ENCODE results near the gene GFM1.

The GFM1 gene

DNA sequence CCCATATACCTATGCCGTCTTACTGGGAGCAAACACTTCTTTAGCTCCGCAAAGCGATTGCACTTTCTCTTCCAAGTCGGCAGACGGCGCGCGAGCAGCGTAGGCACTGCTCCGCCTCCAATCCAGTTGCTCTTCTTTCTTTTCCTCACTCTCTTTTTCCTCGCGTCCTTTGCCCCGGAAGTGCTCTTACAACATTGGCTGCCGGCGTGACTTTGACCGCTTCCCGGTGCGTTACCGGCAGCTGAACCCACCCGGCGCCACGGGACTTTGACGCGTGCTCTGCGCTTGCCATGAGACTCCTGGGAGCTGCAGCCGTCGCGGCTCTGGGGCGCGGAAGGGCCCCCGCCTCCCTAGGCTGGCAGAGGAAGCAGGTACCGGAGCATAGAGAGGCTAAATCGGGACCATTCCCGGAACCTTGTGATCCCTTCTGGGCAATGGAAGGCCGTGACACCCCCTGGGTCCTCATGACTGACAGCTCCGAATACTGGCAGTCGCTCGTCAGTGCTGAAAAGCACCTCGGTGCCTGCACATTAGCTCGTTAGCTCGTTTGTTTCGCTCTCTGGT is at the start of gene GFM1:
Gene GFM1 (plus strand): TSS at position 183 of the 564 bp plus-strand sequence. CDS start 108 bp downstream, at position 291.
- DNase-seq, result peak; percentile 94

DNA sequence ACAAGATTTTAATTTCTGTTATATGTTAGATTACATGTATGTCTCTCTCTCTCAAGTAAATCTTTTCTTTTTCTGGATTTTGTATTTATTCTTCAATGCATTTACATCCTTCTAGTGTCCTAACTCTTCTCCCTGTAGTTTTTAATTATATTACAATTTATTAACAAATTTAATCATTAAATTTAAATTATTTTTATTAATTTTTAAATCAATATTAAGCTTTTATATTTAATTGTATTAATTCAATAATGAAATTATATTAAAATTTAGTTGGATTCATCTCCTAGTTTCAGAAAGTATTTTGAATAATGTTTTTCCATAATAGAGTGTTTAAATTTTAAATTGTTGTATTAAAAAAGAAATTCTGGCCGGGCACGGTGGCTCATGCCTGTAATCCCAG is 43.5 kb upstream of the GFM1 start:
- DNase-seq, result no peak

DNA sequence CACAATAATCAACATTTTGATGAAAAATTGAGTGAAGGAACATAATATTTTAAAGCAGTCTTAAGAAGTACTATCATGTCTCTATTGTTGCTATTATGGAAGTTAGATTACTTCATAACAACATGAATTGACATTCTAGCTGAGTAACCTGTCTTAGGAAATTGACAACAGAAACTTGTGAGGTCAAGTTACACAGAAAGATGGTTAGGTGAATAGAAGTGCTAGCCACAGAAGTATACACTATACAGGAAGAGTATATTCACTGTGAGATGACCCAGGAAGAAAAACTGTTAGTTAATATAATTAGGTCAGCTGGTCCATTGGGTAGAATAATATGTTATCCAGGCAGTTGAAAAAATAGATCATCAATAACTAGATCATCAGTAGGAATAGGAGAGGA is 42.1 kb upstream of the GFM1 start:
- no peak for DNase-seq

DNA sequence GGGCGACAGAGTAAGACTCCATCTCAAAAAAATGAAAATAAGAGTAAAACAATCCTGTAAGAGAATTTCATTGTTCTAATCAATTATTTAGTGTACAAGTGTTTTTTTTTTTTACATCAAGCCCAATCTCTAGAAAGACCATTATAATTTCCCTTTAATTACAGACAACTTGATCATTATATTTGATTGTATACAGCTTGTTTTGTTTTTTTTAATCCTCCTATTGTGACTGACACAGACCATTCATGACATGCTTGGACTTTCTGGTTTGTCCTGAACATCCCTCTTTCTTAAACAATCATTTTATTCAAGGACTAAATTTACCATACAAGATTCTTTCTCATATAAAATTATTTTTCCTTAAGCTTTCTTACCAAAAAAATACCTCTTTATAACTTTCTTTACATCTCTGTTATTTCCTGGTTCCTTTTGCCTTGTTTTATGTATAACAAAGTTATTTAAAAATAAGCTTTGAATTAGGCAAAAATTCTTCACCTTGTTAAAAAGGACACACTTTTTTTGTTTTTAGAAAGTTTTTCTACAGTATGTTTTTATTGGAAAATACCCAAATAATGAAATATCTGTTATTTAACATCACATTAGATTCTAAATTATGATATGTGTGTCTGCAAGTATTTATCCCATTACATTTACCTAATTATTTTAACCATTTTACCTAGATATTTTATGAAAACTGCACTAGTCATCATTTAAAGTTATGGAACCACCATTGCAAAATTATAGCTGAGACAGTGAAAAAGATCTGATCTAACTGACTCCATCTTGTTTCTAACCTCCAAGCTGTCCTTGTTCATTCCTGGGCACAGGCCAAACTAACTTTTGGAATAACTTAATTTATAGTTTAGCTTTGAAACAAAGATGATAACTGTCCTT is 26.1 kb upstream of the GFM1 start:
- no peak for DNase-seq

DNA sequence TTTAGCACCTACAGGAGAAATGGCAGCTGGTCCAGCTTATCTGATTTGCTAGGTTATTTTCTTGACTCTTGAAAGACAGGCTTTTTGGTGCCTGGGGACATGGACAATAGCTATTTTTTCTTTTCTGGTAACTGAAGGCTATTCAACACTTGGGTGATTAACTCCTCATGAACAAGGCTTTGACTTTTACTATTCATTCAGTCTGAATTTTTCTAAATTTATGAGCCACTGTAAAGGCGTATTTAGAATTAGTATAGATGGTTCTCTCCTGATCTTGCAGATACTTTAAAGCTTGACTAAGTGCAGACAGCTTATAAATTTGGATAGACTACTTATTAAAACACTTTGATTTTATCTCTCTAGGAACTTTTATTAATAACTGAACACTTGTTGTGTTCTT is 18.4 kb upstream of the GFM1 start:
- DNase-seq, result no peak

DNA sequence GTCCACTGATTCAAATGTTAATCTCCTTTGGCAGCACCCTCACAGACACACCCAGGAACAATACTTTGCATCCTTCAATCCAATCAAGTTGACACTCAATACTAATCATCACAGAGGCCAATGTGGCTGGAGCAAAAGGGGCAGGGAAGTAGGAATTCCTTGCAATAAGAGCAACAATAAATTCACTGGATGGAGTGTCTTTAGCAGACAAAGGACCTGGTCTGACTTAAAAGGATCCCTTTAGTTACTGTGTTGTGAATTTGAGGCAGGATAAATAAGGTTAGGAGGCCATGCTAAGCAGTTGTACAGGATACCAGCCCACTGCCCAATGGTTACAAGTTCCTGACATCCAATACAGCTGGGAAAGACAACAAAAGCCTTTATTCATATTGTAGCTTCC is 12.3 kb upstream of the GFM1 start:
- no peak for DNase-seq

DNA sequence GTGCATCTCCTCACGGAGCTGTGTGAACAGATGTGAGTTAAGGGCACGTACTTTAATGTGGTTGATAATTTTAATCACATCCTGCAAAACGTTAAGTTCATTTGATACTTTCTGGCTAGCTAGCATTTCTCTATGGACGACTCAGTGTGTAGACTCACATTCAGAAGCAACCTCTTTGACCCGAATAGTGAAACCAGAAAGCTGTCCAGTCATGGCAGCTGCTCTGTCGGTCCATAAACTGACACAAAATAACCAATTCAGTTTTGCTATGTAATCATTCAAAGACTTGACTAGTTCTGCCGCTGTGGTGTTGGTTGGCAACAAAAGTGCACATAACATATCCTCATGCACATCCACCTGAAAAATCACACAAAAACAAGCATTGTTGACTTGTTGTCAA is 3.7 kb upstream of the GFM1 start:
- no peak for DNase-seq

DNA sequence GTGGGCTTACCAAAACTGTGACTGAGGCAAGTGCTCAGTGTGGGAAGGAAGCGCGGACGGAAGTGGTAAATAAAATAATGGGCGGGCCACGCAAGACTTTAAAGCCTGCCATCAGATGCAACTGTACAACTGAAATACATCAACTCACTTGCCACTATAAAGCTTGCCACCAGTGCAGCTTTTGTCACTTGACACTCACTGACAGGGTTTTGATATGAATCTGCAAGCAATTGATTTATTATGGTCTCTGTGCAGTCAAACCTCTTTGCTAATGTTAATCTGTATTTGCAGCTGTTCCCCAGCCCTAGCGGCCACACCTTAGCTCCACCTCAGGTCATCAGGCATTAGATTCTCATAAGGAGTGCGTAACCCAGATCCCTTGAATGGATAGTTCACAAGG is 2.3 kb upstream of the GFM1 start:
- no peak for DNase-seq

DNA sequence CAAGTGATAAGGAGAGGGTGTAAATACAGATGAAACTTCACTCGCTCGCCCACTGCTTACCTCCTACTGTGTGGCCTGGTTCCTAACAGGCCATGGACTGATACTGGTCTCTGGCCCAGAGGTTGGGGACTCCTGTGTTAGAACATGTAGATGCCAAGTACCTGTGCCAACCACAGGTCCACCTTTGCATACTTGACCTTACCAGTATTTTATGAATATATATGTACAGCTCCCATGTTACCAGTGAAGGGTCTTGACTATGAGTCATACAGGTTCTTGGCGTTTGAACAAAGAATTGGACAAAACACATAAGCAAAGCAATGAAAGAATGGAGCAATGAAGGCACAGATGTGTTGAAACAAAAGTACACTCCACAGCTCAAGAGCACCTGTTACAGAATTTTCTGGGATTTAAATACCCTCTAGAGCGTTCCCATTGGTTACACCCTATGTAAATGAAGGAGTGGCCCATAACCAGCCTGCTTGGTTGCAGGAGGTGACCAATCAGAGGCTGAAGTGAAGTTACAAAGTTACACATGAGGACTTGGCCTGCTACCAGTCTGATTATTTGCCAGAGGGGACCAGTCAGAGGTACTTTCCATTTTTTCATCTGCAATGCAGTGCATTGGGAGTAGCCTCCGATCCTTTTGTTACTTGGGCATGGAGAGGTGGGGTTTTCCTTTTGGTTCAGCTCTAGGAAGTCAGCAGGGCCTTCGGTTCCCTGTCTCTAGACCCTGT is 1.7 kb upstream of the GFM1 start:
- no peak for DNase-seq

DNA sequence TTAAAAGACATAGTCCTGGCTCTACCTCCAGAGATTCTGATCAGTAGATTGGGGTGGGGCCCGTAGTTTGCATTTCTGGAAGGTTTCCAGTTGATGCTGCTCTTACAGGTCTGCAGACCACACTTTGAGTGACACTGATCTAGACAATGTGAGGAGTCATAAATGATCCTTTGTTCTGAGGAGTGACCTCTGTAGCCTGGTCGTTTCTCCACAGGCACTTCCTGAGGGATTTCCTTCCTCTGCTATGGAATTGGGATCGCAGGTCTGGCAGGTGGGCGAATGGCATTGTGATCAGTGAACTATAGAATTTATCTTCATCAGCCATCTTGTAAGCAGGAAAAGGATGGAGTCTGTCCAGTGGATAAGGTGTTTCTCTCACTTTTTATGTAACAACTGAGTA is 5.5 kb downstream of the GFM1 start:
- DNase-seq, result no peak

DNA sequence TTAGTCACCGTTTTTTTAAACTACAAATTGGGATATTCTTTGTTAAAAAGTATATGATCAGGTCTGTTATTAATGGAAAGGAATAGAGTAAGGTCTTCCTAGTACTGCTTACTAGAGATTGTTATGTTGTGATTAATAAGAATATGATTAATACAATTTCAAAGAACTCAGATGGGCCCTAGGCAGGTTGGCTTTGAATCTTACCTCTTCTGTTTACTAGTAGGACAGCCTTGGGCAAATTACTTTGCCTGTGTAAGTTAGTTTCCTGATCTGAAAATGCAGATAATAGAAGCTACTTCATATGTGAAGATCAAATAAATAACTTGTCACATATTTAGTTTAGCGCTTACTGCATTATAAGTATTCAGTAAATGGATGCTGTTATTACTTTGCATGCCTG is 6.9 kb downstream of the GFM1 start:
- no peak for DNase-seq

DNA sequence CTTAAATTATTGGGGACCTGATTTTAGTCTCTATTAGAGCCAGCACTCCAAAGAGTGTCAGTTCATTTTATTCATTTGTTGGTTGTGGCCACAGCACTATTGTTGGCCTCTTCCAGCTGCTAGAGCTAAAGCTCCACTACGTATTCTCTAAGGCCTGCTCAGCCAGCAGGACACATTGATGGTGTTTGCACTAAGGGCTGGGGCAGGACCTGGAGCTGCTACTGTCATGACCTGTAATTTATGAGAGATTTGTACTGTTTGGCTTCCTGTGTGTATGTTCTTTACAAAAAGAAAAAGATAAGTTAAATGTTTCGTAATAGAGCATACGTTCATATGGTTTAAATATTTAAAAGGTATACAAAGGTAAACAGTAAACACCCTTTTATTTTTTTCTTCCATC is 8.1 kb downstream of the GFM1 start:
- no peak for DNase-seq

DNA sequence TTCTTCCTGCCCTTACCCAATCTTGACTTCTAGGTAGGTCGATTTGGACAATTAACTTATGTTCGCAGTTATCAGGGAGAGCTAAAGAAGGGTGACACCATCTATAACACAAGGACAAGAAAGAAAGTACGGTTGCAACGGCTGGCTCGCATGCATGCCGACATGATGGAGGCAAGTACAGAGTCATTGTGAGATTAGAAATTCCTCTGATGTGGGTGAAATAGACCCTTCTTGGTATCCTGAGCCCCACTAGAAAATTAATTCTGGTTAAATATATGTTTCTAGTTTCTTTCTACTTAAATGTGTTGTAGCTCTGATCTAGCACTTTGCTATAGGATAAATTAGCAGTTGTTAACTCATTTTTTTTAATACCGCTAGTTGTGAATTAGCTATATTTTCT is 14.6 kb downstream of the GFM1 start:
- no peak for DNase-seq

DNA sequence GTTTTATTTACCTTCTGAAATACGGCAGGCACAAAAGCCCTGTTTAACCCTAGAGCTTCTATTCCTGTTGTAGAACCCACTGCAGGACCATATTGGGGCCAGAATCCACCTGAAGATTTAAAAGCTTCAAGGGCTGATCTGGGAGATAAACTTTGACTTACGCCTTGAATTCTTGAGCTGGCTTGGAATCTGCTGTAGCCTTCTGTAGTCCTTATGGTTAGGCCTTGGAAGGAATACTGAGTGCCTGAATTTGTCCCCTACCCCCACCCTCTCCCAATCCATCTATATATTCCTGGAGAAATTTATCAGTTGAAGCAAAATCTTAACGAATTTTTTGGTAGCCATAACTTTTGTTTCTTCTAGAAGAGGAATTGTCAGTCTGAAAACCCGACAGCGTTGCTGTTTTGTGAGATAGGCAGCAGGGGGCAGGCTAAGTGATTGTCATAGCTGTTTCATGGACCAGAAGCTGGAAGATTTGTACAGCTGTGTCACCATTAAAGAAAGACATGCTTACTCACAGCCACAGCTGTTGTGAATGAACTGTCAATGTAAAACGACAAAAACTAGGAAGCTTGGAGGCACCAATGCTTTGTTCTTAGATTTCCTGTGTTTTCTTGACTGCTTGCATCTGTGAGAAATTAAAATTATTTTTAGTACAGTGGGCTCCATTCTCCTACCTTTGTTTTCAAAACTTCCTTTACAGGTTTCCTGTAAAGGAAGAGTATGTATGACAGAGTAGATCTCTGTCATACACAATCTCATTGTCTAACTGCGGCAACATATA is 15.3 kb downstream of the GFM1 start:
- DNase-seq, result peak; percentile 40

DNA sequence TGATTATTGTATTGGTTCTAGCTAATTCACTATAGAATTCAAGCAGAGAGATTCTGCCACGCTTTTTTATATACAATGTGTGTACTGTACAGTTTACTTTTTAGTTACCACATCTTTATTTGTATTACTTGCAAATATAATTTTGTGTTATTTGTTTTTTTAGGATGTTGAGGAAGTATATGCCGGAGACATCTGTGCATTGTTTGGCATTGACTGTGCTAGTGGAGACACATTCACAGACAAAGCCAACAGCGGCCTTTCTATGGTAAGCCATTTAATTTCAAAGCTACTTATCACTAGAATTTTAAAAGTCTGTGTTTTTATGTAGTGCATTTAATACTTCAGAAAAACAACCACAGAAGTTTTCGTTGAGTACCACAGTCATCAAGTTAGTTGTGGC is 16.4 kb downstream of the GFM1 start:
- no peak for DNase-seq

DNA sequence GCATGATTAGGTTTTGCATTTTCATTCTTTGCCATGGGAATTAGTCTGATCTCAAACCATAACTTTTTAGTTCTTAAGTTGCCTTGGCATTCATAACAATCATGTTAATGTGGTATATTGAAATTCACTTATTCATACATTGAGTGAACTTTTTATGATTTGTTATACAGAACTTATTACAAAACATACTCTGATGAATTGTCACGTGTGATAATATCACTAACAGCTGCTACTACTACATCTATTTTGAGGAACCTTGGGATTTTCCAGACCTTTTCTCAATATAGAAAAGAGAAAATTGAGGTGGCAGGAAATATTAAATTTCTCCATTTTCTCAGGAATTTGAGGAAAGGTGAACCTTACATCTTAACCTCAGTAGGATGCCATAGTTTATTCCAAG is 18.9 kb downstream of the GFM1 start:
- DNase-seq, result no peak

DNA sequence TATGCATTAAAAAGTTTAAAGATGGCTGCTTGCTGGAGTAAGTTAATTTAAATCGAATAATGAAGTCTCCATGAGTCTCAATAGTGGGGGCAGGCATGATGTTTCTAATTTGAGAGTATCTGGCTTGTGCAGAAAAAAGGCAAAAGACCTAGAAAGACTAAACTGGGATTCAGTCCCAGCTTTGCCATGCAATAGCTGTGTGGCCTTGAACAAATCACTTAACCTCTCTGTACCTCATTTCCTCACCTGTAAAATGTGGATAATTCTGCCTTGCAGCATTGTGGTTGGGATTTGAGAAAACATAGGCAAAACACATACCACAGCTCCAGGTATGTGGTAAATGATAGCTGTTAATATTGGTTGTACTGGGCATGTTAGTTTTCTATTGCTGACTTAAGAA is 19.5 kb downstream of the GFM1 start:
- no peak for DNase-seq

DNA sequence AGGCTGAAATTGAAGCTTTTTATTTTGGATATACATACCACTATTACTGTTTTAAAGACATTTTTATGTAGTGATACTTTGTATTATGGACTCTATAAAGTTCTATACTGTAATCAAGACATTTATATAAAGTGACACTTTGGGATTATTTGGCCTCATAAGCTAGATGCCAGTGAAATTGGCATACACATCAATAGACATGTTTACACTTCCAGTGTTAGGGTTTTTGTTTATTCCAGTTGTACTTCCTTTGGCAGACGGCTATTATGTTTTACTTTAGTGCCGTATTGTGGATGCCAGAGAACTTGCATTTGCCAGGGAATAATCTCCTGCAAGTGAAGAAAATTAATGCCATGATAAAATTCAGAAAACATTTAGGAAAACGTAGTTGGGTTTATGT is 22.1 kb downstream of the GFM1 start:
- DNase-seq, result no peak

DNA sequence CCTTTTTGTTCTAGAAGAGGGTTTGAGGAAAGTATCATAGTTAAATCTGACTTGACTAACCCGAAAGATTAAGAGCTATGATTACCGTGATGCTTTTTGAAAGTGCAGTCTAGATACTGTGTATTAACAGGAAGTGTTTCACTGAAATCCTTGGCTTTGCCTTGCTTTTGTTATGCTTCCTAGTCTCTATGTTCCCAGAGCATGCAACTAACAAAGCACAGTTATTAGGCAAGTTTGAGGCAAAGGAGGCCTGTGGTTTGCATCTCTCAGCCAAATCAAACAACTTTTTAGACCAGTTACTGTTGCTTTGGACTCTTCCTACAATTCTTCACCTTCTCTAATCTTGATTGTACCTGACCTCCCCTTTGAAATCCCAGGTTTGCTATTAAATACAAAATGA is 24.2 kb downstream of the GFM1 start:
- no peak for DNase-seq

DNA sequence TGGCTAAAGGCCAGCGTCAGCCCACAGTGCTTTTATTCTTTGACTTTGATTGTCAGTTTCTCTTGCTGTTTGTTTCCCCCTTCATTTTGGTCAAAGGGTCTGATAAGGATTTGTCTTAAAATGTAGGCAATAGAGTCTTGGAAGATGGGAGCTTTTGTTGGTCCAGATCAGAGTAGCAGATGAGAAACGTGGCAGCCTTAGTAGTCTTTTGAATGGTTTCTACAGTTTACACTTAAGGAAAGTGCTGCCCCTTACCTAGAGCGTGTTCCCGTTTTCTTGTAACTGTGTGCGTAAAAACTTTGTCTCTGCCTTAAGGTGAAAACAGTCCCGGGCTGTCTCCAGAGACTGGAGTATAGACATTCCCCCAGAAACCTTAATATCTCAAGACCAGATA is 27.5 kb downstream of the GFM1 start:
- DNase-seq, result no peak

DNA sequence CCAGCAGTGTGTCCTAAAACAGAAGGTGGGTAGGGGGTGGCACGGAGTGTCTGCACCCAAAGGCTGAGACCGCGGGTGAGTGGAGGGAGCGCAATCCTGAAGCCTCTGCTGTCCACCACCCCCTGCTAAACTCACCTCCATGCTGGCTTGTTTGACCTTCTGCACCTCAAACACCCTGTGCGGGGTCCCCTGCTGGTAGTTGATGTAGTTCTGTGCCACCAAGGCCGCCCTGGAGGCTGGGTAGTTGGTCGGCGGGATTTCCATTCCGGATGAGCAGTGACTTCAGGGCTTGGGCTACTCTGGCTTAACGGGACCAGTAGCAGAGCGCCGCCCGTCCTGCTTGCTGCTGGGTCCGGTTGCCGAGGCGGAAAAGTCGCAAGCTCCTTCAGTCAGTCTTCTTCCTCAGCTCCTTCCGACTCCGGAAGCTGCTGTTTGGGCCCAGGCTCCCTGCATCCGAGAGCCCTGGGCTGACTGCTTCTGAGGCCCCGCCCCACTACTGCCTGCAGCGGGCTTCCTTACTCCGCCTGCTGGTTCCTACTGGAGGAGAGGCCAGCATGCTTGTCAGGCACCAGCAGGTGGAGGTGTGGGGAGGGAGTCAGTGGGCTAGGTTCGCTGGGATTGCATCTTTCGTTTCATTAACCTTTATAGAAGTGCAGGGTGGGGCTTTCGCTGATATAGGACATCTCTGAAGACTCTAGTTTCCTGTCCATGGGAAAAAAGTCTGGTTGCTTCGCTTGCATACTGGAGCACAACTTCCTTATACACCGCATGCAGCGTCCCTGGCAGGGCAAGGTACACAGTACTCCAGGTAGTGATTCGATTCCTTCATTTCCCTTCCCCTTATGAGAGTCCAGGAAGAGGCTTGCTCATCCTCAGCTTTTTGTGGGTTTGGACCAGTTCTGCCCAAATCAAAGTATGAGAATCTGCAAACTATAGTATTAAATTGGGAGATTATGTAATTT is 28.2 kb downstream of the GFM1 start, which contains the start of gene LXN:
Gene LXN (minus strand): TSS at position 434 of the 962 bp plus-strand sequence. CDS start 170 bp downstream, at position 264.
- peak; percentile 67 for DNase-seq

DNA sequence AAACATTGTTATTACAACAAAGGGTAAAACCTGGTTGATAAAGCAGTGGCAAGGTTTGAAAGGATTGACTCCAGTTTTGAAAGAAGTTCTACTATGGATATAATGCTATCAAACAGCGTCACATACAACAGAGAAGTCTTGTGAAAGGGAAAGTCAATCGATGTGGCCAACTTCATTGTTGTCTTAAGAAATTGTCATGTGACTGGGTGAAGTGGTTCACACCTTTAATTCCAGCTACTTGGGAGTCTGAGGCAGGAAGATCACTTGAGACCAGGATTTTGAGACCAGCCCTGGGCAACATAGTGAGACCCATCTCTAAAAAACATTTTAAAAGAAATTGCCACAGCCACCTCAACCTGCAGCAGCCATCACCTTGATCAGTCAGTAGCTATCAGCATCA is 34.4 kb downstream of the GFM1 start:
- DNase-seq, result no peak
